GM13976 (cell line): Measurements from ENCODE around the gene MTAP.

ENCODE experiments used
- DNase-seq: peaks from one replicate; pipeline ENCODE4 v3.0.0; 2012; ENCODE audit warnings: low spot score
- CTCF ChIP-seq: IDR thresholded peaks from 2 replicates; pipeline ENCODE4 v1.5.1; 2012; ENCODE audit warnings: borderline replicate concordance, mild to moderate bottlenecking; ENCODE audit not compliant: insufficient read depth; ENCODE audit errors: extremely low read depth, missing control alignments, control extremely low read depth
- in situ Hi-C: fragments of 300-500 bp; cut with MboI; formaldehyde crosslinking; loops from one replicate; pipeline ENCODE4 v1.12.0; 2022; ENCODE audit warnings: low sequenced_read_pairs, mixed read lengths, inconsistent platforms; ENCODE audit not compliant: unreplicated experiment

MTAP gene

GRCh38 chr9:21802418-21803000 is at the start of gene MTAP:
MTAP (plus strand) TSS chr9:21802636; CDS start chr9:21802749, 113 bp downstream.
- DNase-seq, result peak; percentile 88
- in situ Hi-C loops, result loop anchor here (10.0 to 25.0 kb wide), 3 partner anchors 235 to 660 kb away; no protein-coding TSS in a partner anchor
- no peak for TF ChIP-seq CTCF

GRCh38 chr9:21753523-21753922 is 48.9 kb upstream of the MTAP start:
- no peak for TF ChIP-seq CTCF

GRCh38 chr9:21754741-21755140 is 47.7 kb upstream of the MTAP start:
- in situ Hi-C loops, result no loop called here
- no peak for TF ChIP-seq CTCF
- no peak for DNase-seq

More at GRCh38 chr9:21753523-21753922, 48.9 kb upstream of the MTAP start:
- DNase-seq, result no peak
- in situ Hi-C loops, result no loop called here

GRCh38 chr9:21758540-21758939 is 43.9 kb upstream of the MTAP start:
- in situ Hi-C loops, result no loop called here
- DNase-seq, result no peak
- TF ChIP-seq CTCF, result no peak

- TF ChIP-seq CTCF, result no peak
- DNase-seq, result peak; percentile 1
- in situ Hi-C loops, result no loop called here
These were observed 41.0 kb upstream of the MTAP start for GRCh38 chr9:21761309-21761901.

GRCh38 chr9:21762064-21762463 is 40.4 kb upstream of the MTAP start:
- TF ChIP-seq CTCF, result no peak
- no peak for DNase-seq
- in situ Hi-C loops, result no loop called here
